Left lung (tissue), 10 donors: ENCODE measurements around the gene RBM20. TPM values are rescaled to one million over a fixed set of nuclear protein-coding genes. Genes with fewer than 3 reads are reported as not detected.

Experiments
- ATAC-seq: fragments of 200-7000 bp; cut with Tn5 transposase; one replicate; pipeline ENCODE4 v1.9.1; 2020; ENCODE audit warnings: moderate library complexity
- DNase-seq, 4 donors: peaks; one replicate each; pipeline ENCODE4 v3.0.0-alpha.2; 2013 to 2020
- H3K27ac ChIP-seq, 2 donors: fragments of 200-600 bp; sonication (generic) in 1 of 2; one replicate each; pipeline versions ENCODE4 v1.5.0 to v1.8.0; 2020 to 2021
- H3K27me3 ChIP-seq, 2 donors: fragments of 200-600 bp; sonication (generic) in 1 of 2; one replicate each; pipeline versions ENCODE4 v1.5.0 to v1.8.0; 2020 to 2021
- H3K36me3 ChIP-seq, 2 donors: fragments of 200-600 bp; sonication (generic) in 1 of 2; one replicate each; pipeline versions ENCODE4 v1.5.0 to v1.8.0; 2020 to 2021
- H3K4me1 ChIP-seq, 2 donors: fragments of 200-600 bp; one replicate each; pipeline ENCODE4 v1.8.0; 2021
- H3K4me3 ChIP-seq, 2 donors: fragments of 200-600 bp; sonication (generic) in 1 of 2; one replicate each; pipeline versions ENCODE4 v1.5.0 to v1.8.0; 2020 to 2021; ENCODE audit warnings: mild to moderate bottlenecking in 1 of 2
- H3K9me3 ChIP-seq, 2 donors: fragments of 200-600 bp; sonication (generic) in 1 of 2; one replicate each; pipeline versions ENCODE4 v1.5.0 to v1.8.0; 2020 to 2021
- intact Hi-C, 2 donors: fragments of 100-400 bp; cut with DNase I; formaldehyde crosslinking; loops; one replicate each; pipeline versions ENCODE4 v1.11.2 to v1.14.2; 2022
- polyA plus RNA-seq, 6 donors: library from polyadenylated mRNA; unstranded; fragments of 120-200 nt; gene quantifications; one replicate each; pipeline ENCODE4 v1.2.1, GENCODE V29; 2013; ENCODE audit not compliant: insufficient read length in 6 of 6
- total RNA-seq, 2 donors: library from RNA; stranded (reverse); fragmentation: NEBNext Ultra II Directional; extraction: Animal tissue kit (Norgen Biotek cat#: 25700); gene quantifications; one replicate each; pipeline ENCODE4 v1.2.1, GENCODE V29; 2021
- TF ChIP-seq, protein P1 (sequence below), 2 donors: fragments of 200-600 bp; sonication (generic) in 1 of 2; IDR thresholded peaks; one replicate each; pipeline versions ENCODE4 v1.5.0 to v1.8.0; 2021; ENCODE audit warnings: antibody characterized with exemption in 2 of 2
- donor health status: DM: no; HTN: yes; CAD: no.
- donor health status: DM: no; HTN: no; CAD: no.

RBM20 gene
- total and polyA plus RNA-seq, 8 donors = 0.55 to 1.8 (median 1.1) TPM

DNA sequence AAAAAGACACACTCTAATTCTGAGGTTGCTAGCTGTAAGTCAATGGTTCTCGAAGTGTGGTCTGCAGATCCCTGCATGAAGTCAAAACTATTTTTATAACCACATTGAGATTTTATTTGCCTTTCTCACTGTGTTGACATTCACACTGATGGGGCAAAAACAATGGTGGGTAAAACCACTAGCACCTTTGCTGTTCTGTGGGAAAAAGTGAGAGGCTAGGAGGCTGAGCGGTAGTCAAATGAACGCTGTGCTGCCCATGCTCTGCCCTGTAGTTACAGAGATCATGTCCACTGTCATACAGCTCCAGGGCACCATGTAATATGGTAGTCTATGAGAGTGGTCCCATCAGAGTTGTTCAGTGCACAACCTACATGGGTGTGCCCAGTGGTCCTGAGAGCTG, 206.0 kb downstream of the RBM20 start:
- Histone ChIP-seq H3K4me1 (peaks cover 4 to 30% of the 10 kb centered on the region in 2 donors), H3K36me3 (no peaks in the 10 kb centered on the region), H3K27me3 (no peaks in the 10 kb centered on the region), H3K9me3 (no peaks in the 10 kb centered on the region), H3K4me3 (no peak overlapping the region), H3K27ac (no peak overlapping the region)
- intact Hi-C loops = no loop called here
- TF ChIP-seq, protein P1, sequence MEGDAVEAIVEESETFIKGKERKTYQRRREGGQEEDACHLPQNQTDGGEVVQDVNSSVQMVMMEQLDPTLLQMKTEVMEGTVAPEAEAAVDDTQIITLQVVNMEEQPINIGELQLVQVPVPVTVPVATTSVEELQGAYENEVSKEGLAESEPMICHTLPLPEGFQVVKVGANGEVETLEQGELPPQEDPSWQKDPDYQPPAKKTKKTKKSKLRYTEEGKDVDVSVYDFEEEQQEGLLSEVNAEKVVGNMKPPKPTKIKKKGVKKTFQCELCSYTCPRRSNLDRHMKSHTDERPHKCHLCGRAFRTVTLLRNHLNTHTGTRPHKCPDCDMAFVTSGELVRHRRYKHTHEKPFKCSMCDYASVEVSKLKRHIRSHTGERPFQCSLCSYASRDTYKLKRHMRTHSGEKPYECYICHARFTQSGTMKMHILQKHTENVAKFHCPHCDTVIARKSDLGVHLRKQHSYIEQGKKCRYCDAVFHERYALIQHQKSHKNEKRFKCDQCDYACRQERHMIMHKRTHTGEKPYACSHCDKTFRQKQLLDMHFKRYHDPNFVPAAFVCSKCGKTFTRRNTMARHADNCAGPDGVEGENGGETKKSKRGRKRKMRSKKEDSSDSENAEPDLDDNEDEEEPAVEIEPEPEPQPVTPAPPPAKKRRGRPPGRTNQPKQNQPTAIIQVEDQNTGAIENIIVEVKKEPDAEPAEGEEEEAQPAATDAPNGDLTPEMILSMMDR (IDR thresholded peaks at IDR 0.05) = no peak
- no peak for DNase-seq
- ATAC-seq = no peak

DNA sequence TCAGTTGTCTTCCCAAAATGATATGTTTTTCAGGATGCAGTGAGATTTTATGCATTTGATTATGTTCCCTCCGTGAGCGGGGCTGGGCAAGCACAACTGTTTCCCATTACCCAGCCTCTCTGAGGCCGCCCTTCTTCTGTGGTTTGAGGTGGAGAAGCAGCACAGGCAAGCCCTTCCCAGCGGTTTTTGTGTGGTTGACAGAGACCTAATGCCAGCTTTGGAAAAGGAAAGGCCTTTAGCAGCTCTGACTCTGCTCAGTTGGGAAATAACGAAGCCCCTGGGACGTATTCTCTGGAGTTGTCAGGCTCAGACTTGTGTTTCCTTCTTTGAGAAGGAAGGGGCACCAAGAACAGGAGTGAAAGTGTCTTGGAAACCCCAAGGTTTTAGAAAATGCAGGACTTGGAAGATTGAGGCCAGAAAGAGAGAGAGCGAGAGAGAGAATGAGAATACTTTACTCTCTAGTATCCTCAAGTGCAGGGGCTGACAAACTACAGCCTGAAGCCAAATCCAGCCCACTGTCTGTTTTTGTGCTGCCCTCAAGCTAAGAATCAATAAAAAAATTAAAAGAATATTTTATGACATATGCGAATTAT, 207.0 kb downstream of the RBM20 start:
- TF ChIP-seq, protein P1 (IDR thresholded peaks at IDR 0.05) = no peak
- Histone ChIP-seq H3K4me3 (no peak overlapping the region), H3K9me3 (no peaks in the 10 kb centered on the region), H3K27me3 (no peaks in the 10 kb centered on the region), H3K4me1 (peaks cover 4 to 30% of the 10 kb centered on the region in 2 donors), H3K36me3 (no peaks in the 10 kb centered on the region), H3K27ac (no peak overlapping the region)
- no peak for DNase-seq
- intact Hi-C loops = no loop called here
- no peak for ATAC-seq

DNA sequence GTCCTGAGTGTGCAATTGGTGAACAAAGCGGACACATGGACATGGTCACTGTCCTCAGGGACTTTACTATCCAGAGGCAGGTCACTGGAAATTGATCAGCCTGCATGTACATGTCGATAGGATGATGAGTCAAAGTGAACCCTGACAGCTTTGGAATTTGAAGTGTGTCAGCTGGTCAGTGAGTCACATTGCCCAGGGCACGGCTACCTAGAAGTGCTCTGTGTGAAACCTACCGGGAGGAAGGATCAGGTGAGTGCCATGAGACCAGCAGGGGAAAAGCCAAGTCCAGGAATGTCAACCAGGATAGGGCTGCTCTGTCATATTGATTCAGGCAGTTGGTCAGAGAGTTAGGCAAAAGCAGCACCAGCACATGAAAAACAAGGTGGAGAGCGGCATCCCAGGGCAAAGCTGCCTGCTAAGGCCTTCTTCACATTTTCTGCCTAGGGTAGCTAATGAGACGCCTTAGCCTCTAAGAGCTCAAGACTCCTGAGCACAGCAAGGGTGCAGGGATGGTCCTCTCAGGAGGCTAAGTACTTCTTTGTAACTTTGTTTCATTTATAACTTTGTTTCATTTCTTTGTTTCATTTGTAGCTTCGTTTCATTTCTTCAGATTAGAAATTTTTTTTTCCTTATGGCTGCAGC, 208.2 kb downstream of the RBM20 start:
- peak; percentile 91 for ATAC-seq
- TF ChIP-seq, protein P1 (IDR thresholded peaks at IDR 0.05) = no peak
- no peak overlapping the region for H3K27ac ChIP-seq

DNA sequence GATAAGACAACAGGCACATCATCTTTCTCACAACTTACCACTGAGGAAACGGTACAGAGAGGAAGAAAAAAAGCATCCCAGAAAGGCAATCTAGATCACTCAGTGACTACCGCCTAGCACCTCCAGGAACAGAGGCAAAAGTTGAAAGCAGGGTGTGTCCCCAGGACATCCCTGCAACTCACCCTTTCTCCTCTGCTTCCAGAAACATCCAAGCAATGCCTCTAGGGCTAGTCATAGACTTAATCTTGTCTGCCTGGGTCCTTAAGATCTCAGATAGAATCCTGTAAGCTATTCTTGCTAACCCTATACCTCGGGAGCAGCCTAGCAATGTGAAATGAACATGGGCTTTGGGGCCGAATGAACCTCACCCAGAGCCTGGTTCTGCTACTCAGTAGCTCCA, 208.8 kb downstream of the RBM20 start:
- no peak for DNase-seq
- no peaks in the 10 kb centered on the region for H3K36me3 ChIP-seq
- no peak overlapping the region for H3K4me3 ChIP-seq
- H3K9me3 ChIP-seq = no peaks in the 10 kb centered on the region
- TF ChIP-seq, protein P1 (IDR thresholded peaks at IDR 0.05) = no peak
- intact Hi-C loops = no loop called here
- peaks cover 11 to 39% of the 10 kb centered on the region in 2 donors for H3K4me1 ChIP-seq
- H3K27ac ChIP-seq = no peak overlapping the region
- no peak for ATAC-seq
- no peaks in the 10 kb centered on the region for H3K27me3 ChIP-seq

More for the DNA sequence above, 208.2 kb downstream of the RBM20 start:
- intact Hi-C loops = no loop called here
- Histone ChIP-seq H3K4me3 (no peak overlapping the region), H3K27me3 (no peaks in the 10 kb centered on the region), H3K9me3 (no peaks in the 10 kb centered on the region), H3K4me1 (peaks cover 6 to 33% of the 10 kb centered on the region in 2 donors), H3K36me3 (no peaks in the 10 kb centered on the region)
- DNase-seq = no peak

DNA sequence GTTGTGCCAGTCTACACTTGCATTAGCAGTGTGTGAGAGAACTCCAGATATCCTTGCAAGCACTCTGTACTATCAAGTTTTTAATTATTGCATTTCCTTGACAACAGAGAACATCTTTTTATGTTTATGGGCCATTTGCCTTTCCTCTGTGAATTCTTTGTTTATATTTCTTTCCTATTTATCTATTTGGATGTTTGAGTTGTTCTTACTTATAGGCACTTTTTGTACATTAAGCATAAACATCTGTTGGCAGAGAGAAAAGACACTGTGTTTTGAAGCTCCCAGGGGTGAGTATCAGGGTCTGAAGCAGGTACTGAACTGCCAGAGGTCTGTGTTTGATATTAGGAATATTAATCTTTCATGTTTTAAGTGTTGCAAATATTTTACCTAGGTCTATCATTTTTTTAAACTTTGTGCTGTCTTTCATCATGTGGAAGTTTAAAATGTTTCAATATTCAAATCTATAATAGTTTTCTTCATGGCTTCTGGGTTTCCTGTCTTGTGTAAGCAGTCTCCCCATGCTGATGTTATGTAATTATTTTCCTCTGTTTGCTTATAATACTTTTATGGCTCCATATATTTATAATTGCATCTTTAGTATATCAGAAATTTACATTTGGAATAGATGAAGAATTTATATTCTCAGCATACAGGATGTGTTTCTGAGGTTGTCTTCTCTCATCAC, 209.9 kb downstream of the RBM20 start:
- intact Hi-C loops = no loop called here

More for the DNA sequence above, 209.9 kb downstream of the RBM20 start:
- TF ChIP-seq, protein P1 (IDR thresholded peaks at IDR 0.05) = no peak
- Histone ChIP-seq H3K36me3 (no peaks in the 10 kb centered on the region), H3K27ac (no peak overlapping the region), H3K9me3 (no peaks in the 10 kb centered on the region), H3K4me1 (peaks cover 13 to 50% of the 10 kb centered on the region in 2 donors), H3K4me3 (no peak overlapping the region), H3K27me3 (no peaks in the 10 kb centered on the region)
- no peak for DNase-seq
- ATAC-seq = no peak
